GM10248 (cell line): Measurements from ENCODE around the gene RANBP1.
A peak's percentile ranks its signal among the peaks of the same experiment; 100 is the strongest.

ENCODE experiments used
- CTCF ChIA-PET: fragments of 300-600 bp; sonication (Branson Sonifier 250); formaldehyde crosslinking; extraction: SDS; loops from one replicate; lab custom pipeline; 2021; ENCODE audit warnings: antibody characterized with exemption; lab: Yijun Ruan, JAX
- POLR2A ChIA-PET: fragments of 350-650 bp; sonication (Branson Sonifier 250); formaldehyde crosslinking; extraction: SDS; loops from one replicate; lab custom pipeline; 2020; ENCODE audit warnings: antibody characterized with exemption; lab: Yijun Ruan, JAX
- DNase-seq: peaks from one replicate; pipeline ENCODE4 v3.0.0; 2012; ENCODE audit errors: extremely low spot score
- CTCF ChIP-seq: IDR thresholded peaks from 2 replicates; pipeline ENCODE4 v1.5.1; 2012; ENCODE audit warnings: mild to moderate bottlenecking, low read depth; ENCODE audit errors: extremely low read depth, missing control alignments, control extremely low read depth

RANBP1 gene

DNA sequence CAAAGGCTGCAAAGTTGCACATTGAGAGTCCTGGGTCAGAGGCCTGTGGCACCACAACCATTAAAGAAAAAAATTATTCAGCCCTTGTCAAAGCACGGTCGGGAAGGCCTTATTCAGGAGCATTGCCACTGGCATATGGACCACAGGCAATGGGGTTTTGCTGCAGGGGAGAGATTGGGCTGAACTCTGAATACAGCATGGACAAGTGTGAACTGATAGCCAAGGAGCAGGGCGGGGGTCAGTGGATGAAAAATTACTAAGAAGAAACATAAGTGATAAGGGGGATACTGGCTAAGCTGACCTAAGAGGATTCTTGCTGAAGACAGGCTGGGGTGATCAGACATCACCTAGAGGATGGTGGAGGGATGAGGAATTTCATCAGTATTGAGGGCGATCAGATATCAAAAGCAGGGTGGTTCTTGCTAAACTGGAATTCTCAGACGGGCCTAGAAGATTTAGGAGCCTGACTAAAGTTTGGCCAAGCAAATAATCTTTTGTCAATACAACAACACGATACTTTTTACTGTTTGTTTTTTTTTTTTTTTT, 39.2 kb upstream of the RANBP1 start:
- CTCF ChIA-PET = no interaction called here
- POLR2A ChIA-PET = no interaction called here
- TF ChIP-seq CTCF = no peak
- no peak for DNase-seq

GRCh38 chr22:20079745-20080444, 36.0 kb upstream of the RANBP1 start, which contains the start of gene DGCR8:
DGCR8 (plus strand) TSS chr22:20080241; CDS start chr22:20085964, 5,723 bp downstream.
- CTCF ChIA-PET = interaction anchor here (1.0 kb wide), 1 partner anchor 350 kb away, joined by 3 read pairs; no protein-coding TSS in a partner anchor
- POLR2A ChIA-PET = no interaction called here
- peak; percentile 97 for DNase-seq
- no peak for TF ChIP-seq CTCF

DNA sequence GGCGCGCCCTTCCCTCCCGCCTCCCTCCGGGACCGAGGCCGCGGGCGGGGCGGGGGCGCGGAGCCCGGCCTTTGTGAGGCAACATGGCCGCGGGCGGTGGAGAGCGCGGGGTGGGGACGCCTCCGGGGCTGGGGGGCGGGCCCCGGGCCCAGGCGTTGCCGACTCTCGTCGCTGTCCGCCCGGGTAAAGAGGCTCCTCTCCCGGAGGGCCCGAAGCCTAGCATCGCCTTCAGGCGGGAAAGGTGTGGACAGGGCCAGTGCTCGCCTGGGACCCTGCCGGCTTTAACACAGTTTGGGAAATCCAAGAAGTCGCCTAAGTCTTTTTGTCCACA, 35.5 kb upstream of the RANBP1 start:
- peak; percentile 87 for DNase-seq
- no peak for TF ChIP-seq CTCF
- ChIA-PET POLR2A (no interaction called here), CTCF (interaction anchor here (1.0 kb wide), 1 partner anchor 350 kb away, joined by 3 read pairs; no protein-coding TSS in a partner anchor)

DNA sequence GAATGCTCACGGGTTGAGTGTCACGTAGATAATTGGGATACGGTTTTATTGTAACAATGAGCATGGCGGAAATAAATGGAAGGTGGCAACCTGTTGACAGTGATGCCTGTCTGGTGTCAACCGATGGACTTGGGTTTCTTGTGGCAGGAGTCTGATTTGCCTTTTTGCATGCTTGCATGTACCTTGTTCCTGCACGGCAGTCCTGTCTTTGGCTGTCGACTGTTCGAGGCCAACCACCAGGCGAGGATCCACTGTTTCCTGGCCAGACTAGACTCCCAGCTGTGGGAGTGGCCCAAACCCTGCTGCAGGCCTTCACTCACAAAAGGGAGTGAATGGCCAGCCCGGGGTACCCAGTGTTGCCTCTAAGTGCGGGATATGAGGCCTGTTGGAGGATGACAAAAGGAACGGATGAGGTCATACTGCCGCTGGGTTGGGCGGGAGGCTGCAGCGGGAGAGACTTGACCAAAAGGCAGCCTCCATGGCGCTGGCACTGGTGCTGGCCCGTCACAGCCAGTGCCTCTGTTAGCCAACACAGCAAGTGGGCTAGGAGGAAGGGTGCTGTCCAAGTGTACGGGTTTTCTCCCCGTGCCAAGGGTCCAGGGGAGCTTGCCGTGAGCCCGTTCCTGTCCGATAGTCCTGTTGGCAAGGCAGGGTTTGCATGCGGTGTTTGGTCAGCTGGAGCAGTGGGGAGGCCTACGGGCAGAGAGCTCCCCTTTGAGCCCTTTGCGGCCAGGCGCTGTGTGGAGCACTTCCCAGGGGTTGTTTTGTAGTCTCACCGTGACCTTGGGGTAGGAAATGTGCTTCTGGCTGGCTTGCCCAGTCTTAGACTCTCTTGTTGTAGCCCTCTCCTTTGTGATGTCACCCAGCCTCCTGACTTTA, 34.9 kb upstream of the RANBP1 start:
- no peak for DNase-seq
- TF ChIP-seq CTCF = no peak
- CTCF ChIA-PET = interaction anchor here (1.8 kb wide), 1 partner anchor 8 kb away, joined by 4 read pairs; no protein-coding TSS in a partner anchor
- POLR2A ChIA-PET = no interaction called here

GRCh38 chr22:20083157-20083890, 32.6 kb upstream of the RANBP1 start:
- DNase-seq = no peak
- CTCF ChIA-PET = interaction anchor here (1.8 kb wide), 1 partner anchor 10 kb away, joined by 4 read pairs; no protein-coding TSS in a partner anchor
- TF ChIP-seq CTCF = no peak
- POLR2A ChIA-PET = no interaction called here
